ENCODE measurements around the gene RTN4R.
A peak's percentile ranks its signal among the peaks of the same experiment; 100 is the strongest.

RTN4R gene

DNA sequence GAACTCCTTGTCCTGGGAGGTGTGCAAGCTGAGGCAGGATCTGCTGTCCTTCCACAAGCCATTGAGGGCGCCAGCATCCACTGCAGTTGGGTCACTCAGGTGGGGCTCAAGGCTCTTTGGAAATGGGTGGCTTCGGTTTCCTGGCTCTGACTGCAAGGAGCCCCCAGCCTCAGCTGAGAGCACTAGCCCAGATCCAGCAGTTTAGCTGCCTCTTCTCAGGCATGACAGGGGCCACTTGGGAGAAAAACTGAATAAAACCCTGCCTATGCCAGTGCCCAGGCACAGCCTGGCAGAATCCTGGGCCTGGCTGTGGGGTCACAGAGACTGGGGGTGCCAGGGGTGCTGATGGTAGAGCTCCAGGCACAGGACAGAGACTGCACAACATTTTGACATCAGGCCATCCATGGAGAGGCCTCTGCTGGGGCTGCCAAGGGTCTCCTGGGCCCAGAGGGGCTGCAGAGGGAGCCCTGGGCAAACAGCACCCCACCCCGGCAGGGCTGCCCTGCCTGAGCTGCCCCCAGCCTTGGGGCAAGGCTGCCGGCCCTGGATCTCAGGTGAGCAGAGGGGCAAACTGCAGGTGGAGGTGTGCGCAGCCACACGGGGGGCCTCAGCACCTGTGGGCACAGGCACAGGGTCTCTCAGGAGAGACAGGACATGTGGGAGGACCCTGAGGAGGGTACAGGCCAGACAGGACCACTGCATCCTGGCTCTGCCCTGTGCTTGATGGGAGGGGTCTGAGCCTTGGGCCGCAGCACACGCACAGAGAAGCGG lies 28.3 kb downstream of the RTN4R start:
- DNase-seq = no peak

DNA sequence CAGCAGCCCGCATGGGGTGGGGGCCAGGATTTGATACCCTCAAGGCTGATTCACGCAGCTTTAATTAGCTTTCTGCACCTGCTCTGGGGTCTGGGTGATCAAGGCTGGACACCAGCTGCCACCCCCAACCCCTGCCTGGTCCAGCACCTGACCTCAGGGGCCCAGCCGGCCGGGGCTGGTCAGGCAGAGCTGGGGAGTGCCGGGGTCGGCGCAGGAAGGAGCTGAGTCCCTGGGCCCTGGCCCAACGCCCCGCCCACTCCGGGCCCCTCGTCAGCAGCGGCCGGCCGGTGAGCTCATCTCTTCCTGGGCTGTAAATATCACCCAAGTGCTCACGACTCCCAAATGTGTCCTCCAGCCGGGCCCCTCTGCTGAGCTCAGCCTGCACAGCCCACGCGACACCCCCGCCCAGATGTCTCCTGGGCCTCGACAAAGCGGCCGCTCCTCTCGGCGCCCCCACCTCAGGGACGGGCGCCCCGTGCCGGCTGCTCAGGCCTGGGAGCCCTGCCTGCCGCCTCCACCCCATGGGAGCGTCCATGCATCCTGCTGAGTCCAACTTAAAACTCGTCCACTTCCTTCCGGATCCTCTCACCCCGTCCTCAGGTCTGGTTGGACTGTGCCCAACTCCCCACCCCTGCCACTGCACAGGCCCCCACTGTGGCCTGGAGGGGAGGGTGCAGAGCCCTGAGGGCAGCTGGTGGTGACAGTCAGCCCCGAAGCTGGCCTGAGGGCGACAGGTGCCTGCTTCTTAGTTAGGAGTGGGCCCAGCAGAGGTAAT lies 29.0 kb downstream of the RTN4R start:
- no peak for DNase-seq

DNA sequence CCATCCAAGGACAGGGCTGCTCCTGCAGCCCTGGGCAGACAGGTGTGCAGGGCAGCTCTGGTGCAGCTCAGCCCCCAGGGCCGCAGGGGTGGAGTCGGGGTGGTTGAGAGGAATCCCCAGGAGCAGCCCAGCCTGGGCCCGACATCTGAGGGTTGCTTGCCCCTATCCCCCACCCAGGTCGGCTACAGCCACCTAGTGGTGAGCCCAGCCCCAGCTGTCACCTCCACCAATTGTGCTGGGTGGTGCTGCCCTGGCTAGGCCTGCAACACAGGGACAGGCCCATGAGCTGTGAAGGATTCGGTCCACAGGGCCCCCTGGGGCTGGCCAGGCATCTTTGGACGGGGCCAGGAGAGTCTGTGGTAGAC lies 29.6 kb downstream of the RTN4R start:
- DNase-seq = peak; percentile 18

DNA sequence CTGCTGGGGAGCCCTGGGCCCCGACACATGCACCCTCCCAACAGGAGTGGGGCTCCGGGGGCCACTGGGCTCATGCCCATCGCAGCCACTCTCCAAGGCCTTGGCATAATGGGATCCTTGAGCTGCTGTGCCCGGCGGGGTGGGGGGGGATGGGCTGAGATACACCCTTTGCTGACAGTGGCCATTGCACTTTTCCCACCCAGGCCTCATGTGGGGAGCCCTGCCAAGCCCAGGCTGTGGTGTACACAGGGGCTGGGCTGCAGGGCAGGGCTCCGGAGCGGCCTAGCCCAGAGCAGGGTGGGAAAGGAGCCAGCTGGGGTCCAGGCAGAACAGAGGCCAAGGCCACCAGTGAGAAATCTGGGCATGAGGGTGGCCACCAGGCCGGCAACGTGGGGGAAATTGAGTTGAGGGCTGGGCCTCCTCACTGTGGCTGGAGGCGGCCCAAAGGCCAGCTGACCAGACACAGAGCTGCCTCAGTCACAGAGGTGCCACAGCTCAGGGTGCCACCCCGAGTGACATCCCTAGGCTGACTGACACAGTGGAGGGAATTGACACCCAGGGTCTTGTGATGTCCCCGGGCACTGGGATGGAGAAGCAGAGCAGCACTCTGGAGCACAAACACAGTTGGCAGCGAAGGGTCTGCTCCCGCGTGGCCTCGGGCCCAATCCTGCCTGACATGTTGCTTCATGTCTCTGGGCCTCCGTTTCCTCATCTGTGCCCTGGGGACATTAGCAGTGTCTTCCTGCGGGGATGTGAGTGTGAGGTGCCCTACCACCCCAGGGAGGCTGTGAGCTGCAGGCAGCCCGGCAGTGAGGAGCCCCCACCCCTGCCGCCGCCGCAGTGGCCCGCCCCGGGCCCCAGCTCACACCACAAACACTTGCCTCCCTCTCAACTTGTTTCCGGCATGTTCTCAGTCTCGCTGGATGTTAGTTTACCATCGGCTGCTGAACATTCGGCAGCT lies 30.4 kb downstream of the RTN4R start:
- DNase-seq = no peak

GRCh38 chr22:20236052-20236717 lies 31.9 kb downstream of the RTN4R start:
- DNase-seq = no peak

DNA sequence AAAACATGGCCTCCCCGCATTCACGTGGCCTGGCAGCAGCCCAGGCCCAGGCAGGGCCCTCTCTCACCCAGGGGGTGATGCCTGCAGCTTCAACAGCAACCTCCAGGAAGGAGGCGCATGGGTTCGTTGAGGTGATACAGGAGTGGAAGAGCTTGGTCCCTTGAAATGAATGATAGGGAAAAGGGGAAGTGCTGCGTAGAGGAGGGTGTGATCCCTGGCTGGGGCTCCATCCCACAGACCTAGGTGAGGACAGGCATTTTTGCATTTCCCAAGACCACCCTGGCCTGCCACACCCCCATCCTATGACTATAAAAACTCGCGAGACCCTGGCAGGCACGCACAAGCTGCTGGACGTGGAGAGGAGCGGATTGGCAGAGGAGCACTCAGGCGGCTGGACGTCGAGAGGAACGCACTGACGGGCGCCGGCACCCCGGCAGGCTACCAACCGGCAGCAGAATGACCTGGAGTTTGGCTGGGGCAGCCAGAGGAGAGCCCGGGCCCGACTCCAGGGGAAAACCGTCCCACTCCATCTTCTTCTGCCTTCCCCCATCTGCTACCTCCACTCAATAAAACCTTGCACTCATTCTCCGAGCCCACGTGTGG lies 32.6 kb downstream of the RTN4R start:
- DNase-seq = no peak

GRCh38 chr22:20234760-20235388 lies 33.2 kb downstream of the RTN4R start:
- no peak for DNase-seq

DNA sequence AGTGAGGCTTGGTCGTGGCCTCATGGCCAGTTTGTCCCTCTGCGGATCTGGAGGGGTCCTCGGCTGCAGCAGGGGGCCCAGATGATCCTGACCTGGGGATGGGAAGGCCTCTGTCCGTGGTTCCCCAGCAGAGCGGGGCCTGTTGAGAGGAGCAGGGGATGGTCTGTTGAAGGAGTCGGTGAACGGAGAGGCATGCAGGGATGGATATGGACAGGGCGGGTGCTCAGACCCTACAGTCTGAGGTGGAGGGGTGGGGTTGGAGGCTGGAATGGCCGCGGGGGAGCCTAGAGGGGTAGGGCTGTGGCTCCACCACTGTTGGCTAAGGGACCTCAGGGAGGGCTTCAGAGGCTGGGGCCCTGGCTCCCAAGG lies 33.8 kb downstream of the RTN4R start:
- DNase-seq = no peak

- DNase-seq = no peak
These were observed 34.5 kb downstream of the RTN4R start for GRCh38 chr22:20233351-20234313.

DNA sequence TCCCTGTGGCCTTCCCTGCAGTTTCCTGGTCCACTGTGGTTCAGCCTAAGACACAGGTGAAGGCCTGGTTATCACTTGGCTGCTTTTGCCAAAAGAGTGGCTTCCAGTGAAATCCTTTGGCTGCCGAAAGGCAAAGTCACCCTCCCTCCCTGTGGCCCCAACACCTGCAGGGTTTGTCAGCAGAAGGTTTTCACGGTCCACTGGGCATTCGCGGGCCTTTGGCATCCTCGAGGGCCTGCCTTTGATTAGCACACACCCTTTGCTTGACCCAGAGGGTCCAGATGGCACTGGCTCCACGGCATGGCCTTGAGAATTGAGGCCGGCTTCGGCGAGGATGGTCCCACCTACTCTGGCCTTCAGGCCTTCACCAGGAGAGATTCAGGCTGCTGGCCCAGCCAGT lies 35.3 kb downstream of the RTN4R start:
- DNase-seq = no peak

GRCh38 chr22:20232237-20232598 lies 35.9 kb downstream of the RTN4R start:
- no peak for DNase-seq

DNA sequence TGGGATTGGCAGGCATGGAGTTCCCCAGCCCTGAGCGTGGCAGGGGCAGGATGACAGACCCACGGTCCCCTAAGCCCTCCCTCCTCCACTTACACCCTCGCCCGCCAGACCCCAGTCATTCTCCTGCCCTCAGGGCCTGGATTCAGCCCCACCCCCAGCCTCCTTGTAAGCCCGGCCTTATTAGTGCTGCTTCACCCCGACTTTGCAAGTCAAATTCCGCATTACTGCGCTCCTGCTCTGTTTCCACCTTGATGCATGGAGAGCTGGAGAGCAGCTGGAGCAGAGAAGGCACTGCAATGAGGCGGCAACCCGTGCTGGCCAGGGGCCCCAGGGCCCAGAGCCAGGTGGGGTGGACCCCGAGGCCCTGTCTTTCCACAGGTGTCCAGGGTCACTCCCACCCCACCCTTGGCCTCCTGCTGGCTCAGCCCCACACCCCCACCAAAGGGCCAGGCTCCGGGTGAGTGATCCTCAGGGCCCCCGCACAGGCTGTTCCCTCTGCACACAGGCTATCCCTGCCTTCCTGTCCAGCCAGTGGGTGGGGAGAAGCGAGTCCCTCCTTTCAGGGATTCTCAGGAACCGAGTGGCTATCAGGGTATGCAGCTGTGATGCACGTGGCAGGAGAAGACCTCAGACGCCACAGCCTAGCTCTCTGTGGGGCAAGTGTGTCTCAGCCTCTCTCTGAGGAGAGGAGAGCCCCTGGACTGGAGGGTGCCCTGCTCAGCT lies 36.4 kb downstream of the RTN4R start:
- DNase-seq = peak; percentile 89

DNA sequence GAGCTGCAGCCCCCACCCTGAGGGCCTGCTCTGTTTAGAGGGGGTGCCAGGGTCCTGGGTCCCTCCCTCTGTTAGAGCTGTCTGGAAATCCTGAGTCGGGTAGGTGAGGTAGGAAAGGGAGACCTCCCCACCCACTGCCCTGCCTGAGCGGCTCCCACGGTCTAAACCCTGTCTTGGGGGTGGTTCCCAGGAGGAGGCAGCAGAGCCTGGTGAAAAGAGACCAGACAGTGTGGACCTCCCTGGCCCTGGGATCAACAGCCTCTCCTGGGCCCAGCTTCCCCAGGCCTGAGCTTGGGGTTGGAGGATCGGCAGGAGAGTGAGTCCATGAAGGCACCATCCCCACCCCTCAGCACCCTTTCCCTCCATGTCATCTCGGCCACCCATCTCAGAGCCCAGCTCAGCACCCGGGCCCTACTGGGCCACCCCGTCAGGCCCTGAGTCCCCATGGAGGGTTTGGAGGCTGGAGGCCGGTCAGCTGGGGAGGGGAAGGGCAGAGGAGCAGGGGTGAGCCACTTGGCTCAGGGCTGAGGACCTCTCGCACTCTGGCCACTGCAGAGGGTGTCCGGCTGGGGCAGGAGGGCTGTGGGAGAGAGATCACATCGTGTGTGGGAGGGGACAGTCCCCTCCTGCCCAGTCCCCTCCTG lies 37.2 kb downstream of the RTN4R start:
- DNase-seq = no peak

DNA sequence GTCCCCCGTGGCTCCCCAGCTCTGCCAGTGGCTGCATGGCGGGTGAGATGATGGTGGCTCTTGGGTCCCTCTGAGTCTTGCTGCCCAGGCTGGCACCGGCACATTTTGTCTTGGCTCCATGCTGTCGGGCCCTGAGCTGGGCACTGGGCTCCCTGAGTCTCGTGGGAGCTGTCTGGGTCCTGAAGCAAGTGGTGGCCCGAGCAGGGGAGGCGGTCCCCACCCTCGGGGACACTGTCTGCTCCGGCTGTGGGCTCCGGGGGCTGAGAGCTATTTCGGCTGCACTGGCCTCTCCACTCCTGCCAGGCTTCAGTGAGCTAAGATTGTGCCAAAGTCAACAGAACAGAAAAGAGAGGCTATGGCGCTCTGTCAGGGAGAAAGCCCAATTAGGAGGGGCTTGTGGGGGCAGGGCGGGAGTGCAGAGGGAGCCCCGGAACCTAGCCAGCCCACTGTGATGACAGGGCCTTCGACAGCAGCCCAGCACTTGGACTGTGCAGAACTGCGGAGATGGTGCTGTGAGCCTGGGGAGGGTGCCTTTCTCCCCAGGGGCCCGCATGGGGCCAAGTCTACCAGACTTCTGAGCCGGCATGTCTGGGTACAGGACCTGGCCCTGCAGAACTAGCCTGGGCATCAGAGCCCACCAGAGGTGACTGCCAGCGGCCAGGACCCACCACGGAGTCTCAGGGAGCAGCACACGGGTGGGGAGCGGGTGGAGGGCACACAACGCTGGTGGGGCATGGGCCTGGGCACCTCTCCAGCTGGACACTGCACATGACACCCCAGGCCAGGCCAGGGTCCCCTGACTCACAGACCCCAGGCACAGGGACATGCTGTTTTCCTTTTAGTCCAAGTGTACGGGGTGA lies 38.0 kb downstream of the RTN4R start:
- DNase-seq = no peak

GRCh38 chr22:20228939-20229272 lies 39.2 kb downstream of the RTN4R start:
- no peak for DNase-seq

DNA sequence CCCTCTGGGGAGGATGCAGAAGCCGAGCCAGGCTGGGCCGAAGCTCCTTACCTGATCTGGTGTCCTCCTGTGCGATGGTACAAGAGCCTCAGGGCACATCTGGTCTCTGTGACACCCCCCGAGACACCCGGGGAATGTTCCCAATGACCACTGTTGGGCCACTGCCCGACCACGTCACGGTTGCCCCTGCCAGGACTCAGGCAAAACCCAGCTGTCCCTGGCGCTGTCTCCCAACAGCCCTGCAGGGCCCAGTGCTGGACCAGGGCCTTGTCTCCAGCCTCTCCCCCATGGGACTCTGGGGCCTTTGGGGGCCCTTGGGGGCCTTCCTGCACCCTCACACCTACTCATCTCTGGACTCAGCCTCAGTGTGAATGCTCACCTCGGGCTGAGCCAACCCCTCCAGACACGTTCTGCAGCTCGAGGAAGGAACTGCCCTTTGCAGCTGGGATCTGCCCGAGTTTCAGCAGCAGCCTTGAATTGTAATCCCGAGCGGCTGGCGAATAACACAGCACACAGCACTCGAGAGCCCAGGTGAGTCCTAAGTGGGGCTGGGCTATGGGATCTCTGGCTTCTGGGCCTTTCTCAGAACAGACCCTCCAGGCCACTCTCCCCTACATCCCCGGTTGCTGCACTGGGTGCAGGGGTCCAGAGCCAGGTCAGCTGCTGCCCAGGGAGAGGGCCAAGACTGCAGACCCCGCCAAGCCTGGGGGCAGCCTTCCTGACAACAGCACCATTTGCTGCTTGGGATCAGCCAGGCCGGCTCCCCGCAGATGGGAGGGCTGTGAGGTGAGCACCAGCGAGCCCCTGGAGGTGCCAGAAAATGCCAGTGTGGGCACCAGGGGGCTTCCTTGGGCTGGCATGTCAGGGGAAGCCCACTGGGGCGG lies 39.8 kb downstream of the RTN4R start:
- no peak for DNase-seq

- DNase-seq = no peak
These were observed 40.8 kb downstream of the RTN4R start for GRCh38 chr22:20227363-20227762.

Data from NCI-H526 treated with DMSO at 0.1 percent for 48 hours (cell line).